Vagina (tissue), 2 donors: ENCODE data around the gene CHRNA1.

Experiments
- CTCF ChIP-seq, 3 experiments: fragments of 450-650 bp in 2 of 3; fragments of 200-600 bp in 1 of 3; sonication (generic) in 1 of 3; IDR thresholded peaks; one replicate each; pipeline ENCODE4 v1.5.1; 2017 to 2019; ENCODE audit warnings: antibody characterized with exemption in 3 of 3, mild to moderate bottlenecking in 2 of 3, moderate library complexity in 2 of 3
- POLR2A ChIP-seq, 2 donors: fragments of 450-650 bp; IDR thresholded peaks; one replicate each; pipeline ENCODE4 v1.6.1; 2017; ENCODE audit warnings: antibody characterized with exemption in 2 of 2, mild to moderate bottlenecking in 2 of 2, moderate library complexity in 2 of 2
- POLR2AphosphoS5 ChIP-seq, 2 donors: sonication (generic); formaldehyde crosslinking; IDR thresholded peaks; one replicate each; pipeline ENCODE4 v1.9.0; 2017; ENCODE audit warnings: antibody characterized with exemption in 2 of 2, mild to moderate bottlenecking in 2 of 2, low read depth in 1 of 2; ENCODE audit not compliant: insufficient read depth in 1 of 2

GRCh38 chr2:174740721-174741120 is 23.6 kb downstream of the CHRNA1 start:
- no peak for TF ChIP-seq CTCF (IDR thresholded peaks at IDR 0.05)
- TF ChIP-seq POLR2AphosphoS5 (IDR thresholded peaks at IDR 0.05; ENCODE audit: insufficient read depth in 1 of 2, low read depth in 1 of 2), result no peak
- no peak for TF ChIP-seq POLR2A (IDR thresholded peaks at IDR 0.05)
